Measurements from ENCODE around the gene BCL7A.

- no peak for TF ChIP-seq ZNF565 (CRISPR knock-in tag; conservative IDR thresholded peaks at IDR 0.05; ENCODE audit: low read depth)
- TF ChIP-seq PATZ1 (CRISPR knock-in tag; IDR thresholded peaks at IDR 0.05; ENCODE audit: borderline replicate concordance) = no peak
- no peak for TF ChIP-seq ZNF8 (CRISPR knock-in tag; IDR thresholded peaks at IDR 0.05)
- no peak for TF ChIP-seq ZFP3 (CRISPR knock-in tag; IDR thresholded peaks at IDR 0.05)
- TF ChIP-seq OSR1 (CRISPR knock-in tag; IDR thresholded peaks at IDR 0.05) = no peak
- TF ChIP-seq ISL1 (CRISPR knock-in tag; IDR thresholded peaks at IDR 0.05) = no peak
Observed at GRCh38 chr12:122013791-122014590, 7.7 kb upstream of the BCL7A start.
